ENCODE results near the gene TMEM250.

Gene TMEM250

GRCh38 chr9:136078498-136079011 lies 40.1 kb downstream of the TMEM250 start:
- H3K36me3 ChIP-seq (ENCODE audit: insufficient read depth, insufficient read length, low read length) = peaks cover 25% of the 10 kb centered on the region
- H3K4me3 ChIP-seq (ENCODE audit: insufficient read length, low read depth) = no peak overlapping the region
- peaks cover 13% of the 10 kb centered on the region for H3K4me1 ChIP-seq (ENCODE audit: insufficient read depth, insufficient read length)
- H3K9ac ChIP-seq (ENCODE audit: insufficient read length, low read depth) = no peak overlapping the region
- TF ChIP-seq YY1 (IDR thresholded peaks at IDR 0.05; ENCODE audit: insufficient read depth, insufficient read length) (no peak), SUZ12 (IDR thresholded peaks at IDR 0.05; ENCODE audit: extremely low read depth, insufficient read depth, insufficient read length) (no peak), ZNF274 (IDR thresholded peaks at IDR 0.05; ENCODE audit: low read depth, low read length) (no peak)
- no peaks in the 10 kb centered on the region for H3K9me3 ChIP-seq (ENCODE audit: insufficient read depth, low read length)
- DNase-seq (ENCODE audit: low read depth, low spot score) = no peak
- no peaks in the 10 kb centered on the region for H3K27me3 ChIP-seq (ENCODE audit: insufficient read depth, insufficient read length)

- no peak for DNase-seq (ENCODE audit: low read depth, low spot score)
- Histone ChIP-seq H3K27me3 (ENCODE audit: insufficient read depth, insufficient read length) (no peaks in the 10 kb centered on the region), H3K4me3 (ENCODE audit: insufficient read length, low read depth) (no peak overlapping the region), H3K4me1 (ENCODE audit: insufficient read depth, insufficient read length) (peaks cover 13% of the 10 kb centered on the region), H3K36me3 (ENCODE audit: insufficient read depth, insufficient read length, low read length) (peaks cover 20% of the 10 kb centered on the region), H3K9ac (ENCODE audit: insufficient read length, low read depth) (no peak overlapping the region), H3K9me3 (ENCODE audit: insufficient read depth, low read length) (no peaks in the 10 kb centered on the region)
- no peak for TF ChIP-seq SUZ12 (IDR thresholded peaks at IDR 0.05; ENCODE audit: extremely low read depth, insufficient read depth, insufficient read length)
These were observed 40.7 kb downstream of the TMEM250 start for GRCh38 chr9:136078024-136078423.

GRCh38 chr9:136077491-136077890 lies 41.2 kb downstream of the TMEM250 start:
- Histone ChIP-seq H3K27me3 (ENCODE audit: insufficient read depth, insufficient read length) (no peaks in the 10 kb centered on the region), H3K4me3 (ENCODE audit: insufficient read length, low read depth) (no peak overlapping the region), H3K36me3 (ENCODE audit: insufficient read depth, insufficient read length, low read length) (peaks cover 17% of the 10 kb centered on the region), H3K4me1 (ENCODE audit: insufficient read depth, insufficient read length) (peaks cover 13% of the 10 kb centered on the region), H3K9ac (ENCODE audit: insufficient read length, low read depth) (no peak overlapping the region), H3K9me3 (ENCODE audit: insufficient read depth, low read length) (no peaks in the 10 kb centered on the region)
- TF ChIP-seq SUZ12 (IDR thresholded peaks at IDR 0.05; ENCODE audit: extremely low read depth, insufficient read depth, insufficient read length) (no peak), YY1 (IDR thresholded peaks at IDR 0.05; ENCODE audit: insufficient read depth, insufficient read length) (no peak), ZNF274 (IDR thresholded peaks at IDR 0.05; ENCODE audit: low read depth, low read length) (no peak)
- no peak for DNase-seq (ENCODE audit: low read depth, low spot score)

- H3K27me3 ChIP-seq (ENCODE audit: insufficient read depth, insufficient read length) = no peaks in the 10 kb centered on the region
- no peak for TF ChIP-seq ZNF274 (IDR thresholded peaks at IDR 0.05; ENCODE audit: low read depth, low read length)
- TF ChIP-seq SUZ12 (IDR thresholded peaks at IDR 0.05; ENCODE audit: extremely low read depth, insufficient read depth, insufficient read length) = no peak
- TF ChIP-seq YY1 (IDR thresholded peaks at IDR 0.05; ENCODE audit: insufficient read depth, insufficient read length) = no peak
- no peak overlapping the region for H3K9ac ChIP-seq (ENCODE audit: insufficient read length, low read depth)
- no peaks in the 10 kb centered on the region for H3K9me3 ChIP-seq (ENCODE audit: insufficient read depth, low read length)
- H3K4me1 ChIP-seq (ENCODE audit: insufficient read depth, insufficient read length) = peaks cover 13% of the 10 kb centered on the region
- no peak for DNase-seq (ENCODE audit: low read depth, low spot score)
- peaks cover 17% of the 10 kb centered on the region for H3K36me3 ChIP-seq (ENCODE audit: insufficient read depth, insufficient read length, low read length)
- H3K4me3 ChIP-seq (ENCODE audit: insufficient read length, low read depth) = no peak overlapping the region
These were observed 42.6 kb downstream of the TMEM250 start for GRCh38 chr9:136075881-136076678.

GRCh38 chr9:136075134-136075841 lies 43.4 kb downstream of the TMEM250 start:
- DNase-seq (ENCODE audit: low read depth, low spot score) = no peak
- Histone ChIP-seq H3K9me3 (ENCODE audit: insufficient read depth, low read length) (no peaks in the 10 kb centered on the region), H3K9ac (ENCODE audit: insufficient read length, low read depth) (no peak overlapping the region), H3K27me3 (ENCODE audit: insufficient read depth, insufficient read length) (no peaks in the 10 kb centered on the region), H3K4me1 (ENCODE audit: insufficient read depth, insufficient read length) (peaks cover 13% of the 10 kb centered on the region), H3K4me3 (ENCODE audit: insufficient read length, low read depth) (no peak overlapping the region), H3K36me3 (ENCODE audit: insufficient read depth, insufficient read length, low read length) (peaks cover 17% of the 10 kb centered on the region)
- TF ChIP-seq YY1 (IDR thresholded peaks at IDR 0.05; ENCODE audit: insufficient read depth, insufficient read length) (no peak), SUZ12 (IDR thresholded peaks at IDR 0.05; ENCODE audit: extremely low read depth, insufficient read depth, insufficient read length) (no peak), ZNF274 (IDR thresholded peaks at IDR 0.05; ENCODE audit: low read depth, low read length) (no peak)

- no peak overlapping the region for H3K9ac ChIP-seq (ENCODE audit: insufficient read length, low read depth)
- no peaks in the 10 kb centered on the region for H3K9me3 ChIP-seq (ENCODE audit: insufficient read depth, low read length)
- no peak for TF ChIP-seq SUZ12 (IDR thresholded peaks at IDR 0.05; ENCODE audit: extremely low read depth, insufficient read depth, insufficient read length)
- no peak for TF ChIP-seq YY1 (IDR thresholded peaks at IDR 0.05; ENCODE audit: insufficient read depth, insufficient read length)
- no peak for TF ChIP-seq ZNF274 (IDR thresholded peaks at IDR 0.05; ENCODE audit: low read depth, low read length)
- DNase-seq (ENCODE audit: low read depth, low spot score) = no peak
- H3K4me3 ChIP-seq (ENCODE audit: insufficient read length, low read depth) = no peak overlapping the region
- peaks cover 11% of the 10 kb centered on the region for H3K4me1 ChIP-seq (ENCODE audit: insufficient read depth, insufficient read length)
- peaks cover 17% of the 10 kb centered on the region for H3K36me3 ChIP-seq (ENCODE audit: insufficient read depth, insufficient read length, low read length)
- H3K27me3 ChIP-seq (ENCODE audit: insufficient read depth, insufficient read length) = no peaks in the 10 kb centered on the region
These were observed 44.0 kb downstream of the TMEM250 start for GRCh38 chr9:136074706-136075105.

Data from NT2/D1 (cell line).